HG03565 (cell line): Measurements from ENCODE around the gene YDJC.
A peak's percentile ranks its signal among the peaks of the same experiment; 100 is the strongest.
"Not testable (repeated sequence)": the region's sequence is repeated elsewhere in the genome, so short reads cannot be mapped to it uniquely, and the experiment has no call there.

Experiments used
- ATAC-seq: cut with Tn5 transposase; IDR thresholded peaks from one replicate; pipeline ENCODE4 v1.9.1; 2021; ENCODE audit warnings: mild to moderate bottlenecking, moderate library complexity; ENCODE audit not compliant: unreplicated experiment

The YDJC gene

GRCh38 chr22:21611210-21611977, 18.4 kb downstream of the YDJC start:
- no peak for ATAC-seq

- not testable (repeated sequence) for ATAC-seq
Measured at GRCh38 chr22:21609556-21610157, 20.2 kb downstream of the YDJC start.

GRCh38 chr22:21606775-21607174, 23.0 kb downstream of the YDJC start:
- no peak for ATAC-seq

GRCh38 chr22:21605887-21606564, 23.8 kb downstream of the YDJC start:
- ATAC-seq, result no peak

- ATAC-seq, result no peak
Measured at GRCh38 chr22:21603973-21604372, 25.8 kb downstream of the YDJC start.

- ATAC-seq, result no peak
Measured at GRCh38 chr22:21602579-21602978, 27.2 kb downstream of the YDJC start.

GRCh38 chr22:21599053-21599893, 30.5 kb downstream of the YDJC start:
- ATAC-seq, result no peak

GRCh38 chr22:21598302-21598701, 31.5 kb downstream of the YDJC start:
- no peak for ATAC-seq

- ATAC-seq, result not testable (repeated sequence)
Measured at GRCh38 chr22:21596356-21597135, 33.3 kb downstream of the YDJC start.

- no peak for ATAC-seq
Measured at GRCh38 chr22:21594865-21595452, 34.9 kb downstream of the YDJC start.

- ATAC-seq, result no peak
Measured at GRCh38 chr22:21593406-21594232, 36.2 kb downstream of the YDJC start.

GRCh38 chr22:21592422-21592821, 37.4 kb downstream of the YDJC start:
- ATAC-seq, result no peak

GRCh38 chr22:21591695-21592094, 38.1 kb downstream of the YDJC start:
- no peak for ATAC-seq

- no peak for ATAC-seq
Measured at GRCh38 chr22:21590809-21591641, 38.8 kb downstream of the YDJC start.

GRCh38 chr22:21589396-21589795, 40.4 kb downstream of the YDJC start:
- no peak for ATAC-seq

GRCh38 chr22:21587803-21588611, 41.8 kb downstream of the YDJC start:
- ATAC-seq, result peak; percentile 72

GRCh38 chr22:21585389-21585788, 44.4 kb downstream of the YDJC start:
- ATAC-seq, result no peak
